UCSD-AML1 (cell line): ENCODE results near the gene SRP68.
"Not testable (repeated sequence)": the region's sequence is repeated elsewhere in the genome, so short reads cannot be mapped to it uniquely, and the experiment has no call there.

ENCODE experiments used
- DNase-seq: peaks from one replicate; lab custom pipeline; 2025; ENCODE audit not compliant: unreplicated experiment; lab: John Stamatoyannopoulos, UW

Gene SRP68

DNA sequence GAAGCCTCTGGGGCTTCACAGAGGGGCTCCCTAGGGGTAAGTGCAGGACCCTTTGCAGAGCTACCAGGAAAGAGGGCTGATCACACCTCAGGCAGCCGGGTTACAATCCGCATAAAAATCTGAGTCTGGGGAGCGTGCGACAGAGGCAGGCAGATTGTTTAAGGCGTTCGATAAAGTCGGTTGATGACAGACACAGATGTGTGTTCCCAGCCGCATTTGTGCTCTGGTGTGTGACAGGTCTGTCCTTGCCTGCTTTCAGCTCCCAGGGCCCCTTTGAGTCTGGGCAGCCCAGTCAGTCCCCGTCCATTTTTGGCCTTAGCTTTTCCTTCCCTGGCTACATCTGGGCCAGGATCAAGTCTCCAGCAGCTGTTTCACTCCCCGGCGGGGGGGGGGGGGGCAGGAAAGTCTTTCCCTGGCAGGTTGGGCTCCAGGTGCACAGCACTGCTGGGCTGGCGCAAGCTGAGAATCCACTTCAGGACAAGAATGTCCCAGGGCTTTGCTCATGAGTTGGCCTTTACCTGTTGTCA lies 5.3 kb upstream of the SRP68 start:
- DNase-seq: no peak

- DNase-seq: no peak
Measured at GRCh38 chr17:76076765-76077583, 4.7 kb upstream of the SRP68 start.

DNA sequence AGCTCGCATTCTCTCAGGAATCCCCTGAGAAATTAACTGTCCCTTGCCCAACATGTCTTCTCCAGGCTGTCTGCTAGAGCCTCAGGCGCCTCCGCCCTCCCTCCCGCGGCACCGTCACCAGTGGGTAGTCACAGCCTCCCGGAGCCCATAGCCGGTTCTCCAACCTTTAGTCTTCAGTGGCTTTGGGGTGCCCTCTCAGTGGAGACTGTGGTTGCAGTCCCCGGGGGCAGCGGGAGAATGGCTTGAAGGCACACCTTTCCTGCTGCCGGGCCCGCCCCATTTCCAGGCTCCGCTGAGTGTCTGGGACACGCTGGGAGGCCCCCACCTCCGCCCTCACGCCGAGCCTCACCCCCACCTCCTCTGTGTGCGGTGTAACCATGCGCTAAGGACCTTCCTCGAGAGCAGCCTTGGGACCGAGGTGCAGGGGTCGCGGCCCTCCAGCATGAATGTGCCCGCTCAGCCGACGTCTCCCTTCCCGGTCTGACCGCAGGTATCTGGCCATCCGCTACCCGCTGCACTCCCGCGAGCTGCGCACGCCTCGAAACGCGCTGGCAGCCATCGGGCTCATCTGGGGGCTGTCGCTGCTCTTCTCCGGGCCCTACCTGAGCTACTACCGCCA lies 3.9 kb upstream of the SRP68 start:
- DNase-seq: no peak

GRCh38 chr17:76075364-76076145 lies 3.2 kb upstream of the SRP68 start:
- no peak for DNase-seq

DNA sequence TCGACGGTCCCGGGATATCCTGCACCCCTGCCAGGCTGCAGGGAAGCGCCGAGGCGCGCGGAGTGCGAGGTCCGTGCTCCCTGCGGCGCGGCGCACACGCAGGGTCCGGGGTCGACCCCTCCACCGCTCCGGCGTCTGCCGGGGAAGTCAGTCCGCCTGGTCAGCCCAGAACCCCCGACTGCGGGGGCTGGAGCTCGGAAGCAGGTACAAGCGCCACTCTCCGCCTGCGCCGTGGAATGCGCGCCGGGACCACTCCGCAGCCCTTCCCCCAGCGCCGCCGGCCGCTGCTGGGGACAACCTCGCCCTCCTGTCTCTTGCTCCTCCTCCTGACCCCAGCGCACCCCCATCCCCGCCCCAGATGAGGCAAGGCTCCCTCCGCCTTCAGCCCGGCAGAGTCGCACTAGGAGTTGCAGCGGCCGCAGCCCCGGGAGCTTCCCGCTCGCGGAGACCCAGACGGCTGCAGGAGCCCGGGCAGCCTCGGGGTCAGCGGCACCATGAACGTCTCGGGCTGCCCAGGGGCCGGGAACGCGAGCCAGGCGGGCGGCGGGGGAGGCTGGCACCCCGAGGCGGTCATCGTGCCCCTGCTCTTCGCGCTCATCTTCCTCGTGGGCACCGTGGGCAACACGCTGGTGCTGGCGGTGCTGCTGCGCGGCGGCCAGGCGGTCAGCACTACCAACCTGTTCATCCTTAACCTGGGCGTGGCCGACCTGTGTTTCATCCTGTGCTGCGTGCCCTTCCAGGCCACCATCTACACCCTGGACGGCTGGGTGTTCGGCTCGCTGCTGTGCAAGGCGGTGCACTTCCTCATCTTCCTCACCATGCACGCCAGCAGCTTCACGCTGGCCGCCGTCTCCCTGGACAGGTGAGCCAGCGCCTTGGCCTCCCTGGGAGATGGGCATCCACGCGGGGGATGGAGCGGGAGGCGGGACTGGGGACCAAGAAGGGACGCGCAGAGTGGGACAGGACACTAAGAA lies 2.4 kb upstream of the SRP68 start, which contains the start of gene GALR2:
GALR2 (plus strand) TSS at position 392 of the 974 bp plus-strand sequence; CDS start at position 495, 103 bp downstream.
- no peak for DNase-seq

- DNase-seq: no peak
Measured at GRCh38 chr17:76071531-76072147, 678 bp downstream of the SRP68 start.

GRCh38 chr17:76065775-76066174 lies 6.5 kb downstream of the SRP68 start:
- no peak for DNase-seq

- DNase-seq: no peak
Measured at GRCh38 chr17:76063875-76064546, 8.3 kb downstream of the SRP68 start.

DNA sequence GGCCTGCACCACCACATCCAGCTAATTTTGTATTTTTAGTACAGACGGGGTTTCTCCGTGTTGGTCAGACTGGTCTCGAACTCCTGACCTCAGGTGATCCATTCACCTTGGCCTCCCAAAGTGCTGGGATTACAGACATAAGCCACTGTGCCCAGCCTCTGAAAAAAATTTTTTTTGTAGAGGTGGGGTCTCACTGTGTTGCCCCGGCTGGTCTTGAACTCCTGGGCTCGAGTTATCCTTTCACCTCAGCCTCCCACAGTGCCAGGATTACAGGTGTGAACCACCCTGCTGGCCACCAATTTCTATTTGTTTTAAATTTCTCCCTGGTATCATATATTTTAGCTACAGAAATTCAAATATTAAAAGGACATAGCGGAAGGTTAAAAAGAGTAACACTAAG lies 14.1 kb downstream of the SRP68 start:
- not testable (repeated sequence) for DNase-seq

- no peak for DNase-seq
Measured at GRCh38 chr17:76056882-76057281, 15.4 kb downstream of the SRP68 start.

DNA sequence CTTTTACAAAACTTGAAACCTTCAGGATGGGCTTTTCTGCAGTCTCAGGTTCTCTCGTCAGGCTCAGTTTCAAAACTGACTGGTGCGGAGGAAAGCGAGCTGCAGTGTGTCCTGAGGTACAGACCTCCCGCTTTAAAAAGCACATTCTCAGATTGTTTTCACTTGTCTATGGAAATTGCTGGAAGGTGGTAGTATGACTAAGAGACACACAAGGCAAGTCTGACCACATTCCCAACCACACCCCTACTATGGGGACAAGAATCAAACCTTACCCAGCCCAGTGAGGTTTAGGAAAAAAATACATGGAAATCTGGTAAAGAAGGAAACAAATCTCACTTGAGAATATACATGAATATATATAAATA lies 18.2 kb downstream of the SRP68 start:
- no peak for DNase-seq

- DNase-seq: no peak
Measured at GRCh38 chr17:76053246-76054111, 18.8 kb downstream of the SRP68 start.

DNA sequence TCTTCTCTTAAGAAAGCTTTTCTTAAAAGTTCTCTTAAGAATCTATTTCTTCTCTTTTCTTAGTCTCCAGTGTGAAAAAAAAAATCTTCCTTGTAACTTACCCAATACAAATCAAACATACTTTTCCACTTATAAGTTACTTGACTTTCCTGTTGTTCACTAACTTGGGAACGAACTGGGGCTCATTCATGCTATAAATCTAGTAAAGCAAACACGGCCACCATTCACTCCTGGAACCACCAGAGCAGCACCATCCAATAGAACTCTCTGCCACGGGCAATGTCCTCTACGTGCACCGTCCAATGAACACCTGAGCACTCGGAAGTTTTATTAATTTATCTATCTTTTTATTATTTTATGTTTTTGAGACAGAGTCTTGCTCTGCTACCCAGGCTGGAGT lies 20.8 kb downstream of the SRP68 start:
- no peak for DNase-seq

GRCh38 chr17:76050538-76051467 lies 21.5 kb downstream of the SRP68 start:
- DNase-seq: no peak

DNA sequence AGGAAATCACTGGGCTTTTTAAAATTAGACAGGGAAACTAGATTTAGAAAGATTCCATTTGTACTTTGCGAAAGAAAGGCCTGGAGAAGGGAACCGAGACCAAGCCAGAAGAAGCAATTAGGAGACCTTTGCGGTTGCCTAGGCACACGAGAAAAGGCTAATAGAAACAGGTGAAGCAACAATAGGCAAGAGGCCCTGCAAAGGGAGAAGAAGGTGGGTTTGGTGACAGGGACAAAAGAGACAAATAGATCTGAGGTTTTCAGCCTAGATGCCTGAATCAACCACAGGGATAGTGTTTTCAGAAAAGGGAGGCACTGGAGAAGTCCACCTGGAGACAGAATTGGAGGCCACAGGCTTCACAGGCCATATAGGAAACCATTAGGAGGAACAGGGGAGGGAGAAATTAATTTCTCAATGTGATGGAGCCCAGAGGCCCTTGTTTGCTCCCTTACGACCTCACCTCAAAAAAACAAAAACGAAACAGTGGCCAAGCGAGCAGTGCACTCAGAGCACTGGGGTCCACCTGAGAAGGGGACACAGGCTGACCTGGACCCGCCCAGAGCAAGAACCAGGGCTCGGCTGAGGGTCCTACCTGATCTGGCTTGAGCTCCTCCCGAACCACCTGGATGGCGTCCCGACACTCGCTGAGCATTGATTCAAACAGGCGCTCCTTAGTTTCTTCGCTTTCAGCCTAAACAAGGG lies 22.3 kb downstream of the SRP68 start:
- no peak for DNase-seq

DNA sequence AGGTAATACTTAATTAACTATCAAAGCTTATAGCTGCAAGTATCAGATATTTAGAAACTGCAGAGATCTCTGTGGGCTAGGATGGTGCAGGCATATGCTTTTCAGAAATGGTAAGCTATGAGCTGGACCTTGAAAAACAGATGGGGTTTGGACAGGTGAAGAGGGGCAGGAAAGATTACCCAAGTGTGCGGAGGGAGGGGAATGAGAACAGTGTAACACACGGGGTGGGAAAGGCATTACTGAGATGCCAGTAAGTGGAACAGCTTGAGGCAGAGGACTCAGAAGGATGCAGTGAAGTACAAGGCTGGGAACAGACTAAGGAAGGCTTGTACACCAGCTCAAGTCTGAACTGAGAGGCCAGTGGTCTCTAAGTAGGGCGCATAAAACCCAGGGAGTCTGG lies 23.1 kb downstream of the SRP68 start:
- no peak for DNase-seq

DNA sequence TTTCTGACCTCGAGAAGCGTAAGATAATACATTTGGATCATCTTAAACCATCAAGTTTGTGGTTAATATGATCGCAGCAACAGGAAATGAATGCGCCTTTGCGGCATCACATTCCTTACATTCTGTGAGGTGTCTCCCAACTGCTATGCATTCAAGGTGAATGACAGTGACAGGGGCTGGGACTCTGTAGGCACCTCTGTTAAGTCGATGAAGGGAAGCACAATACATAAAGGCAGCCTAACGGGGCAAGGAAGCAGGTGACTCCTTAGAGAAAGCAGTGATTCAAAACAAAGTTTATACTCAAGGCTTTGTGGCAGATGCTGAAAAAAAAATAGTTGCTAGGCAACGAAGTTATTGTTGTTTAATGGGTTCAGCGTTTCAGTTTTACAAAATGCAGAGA lies 23.6 kb downstream of the SRP68 start:
- DNase-seq: no peak
